Smooth muscle cell (in vitro differentiated cells): ENCODE measurements around the gene ACAP2. TPM values are rescaled to one million over a fixed set of nuclear protein-coding genes. Genes with fewer than 3 reads are reported as not detected.

Experiments used
- DNase-seq: peaks from one replicate; lab custom pipeline; 2025; ENCODE audit not compliant: unreplicated experiment; lab: John Stamatoyannopoulos, UW
- H2AFZ ChIP-seq: fragments of 200-600 bp; sonication (generic); 2 replicates; pipeline ENCODE4 v1.6.0; 2016; ENCODE audit warnings: antibody characterized with exemption, low read depth, mild to moderate bottlenecking
- H3F3A ChIP-seq: fragments of 200-600 bp; sonication (generic); 2 replicates; pipeline ENCODE4 v1.6.0; 2017; ENCODE audit warnings: antibody characterized with exemption, low read depth
- H3K27ac ChIP-seq: fragments of 200-600 bp; sonication (generic); 2 replicates; pipeline ENCODE4 v1.5.1; 2016; ENCODE audit warnings: low read depth, mild to moderate bottlenecking
- H3K27me3 ChIP-seq: fragments of 200-600 bp; sonication (generic); 2 replicates; pipeline ENCODE4 v1.6.1; 2016; ENCODE audit warnings: low read depth, mild to moderate bottlenecking
- H3K36me3 ChIP-seq: fragments of 200-600 bp; sonication (generic); 2 replicates; pipeline ENCODE4 v1.5.1; 2016; ENCODE audit warnings: low read depth
- H3K4me1 ChIP-seq: fragments of 200-600 bp; sonication (generic); 2 replicates; pipeline ENCODE4 v1.5.1; 2016; ENCODE audit warnings: low read depth
- H3K4me2 ChIP-seq: fragments of 200-600 bp; sonication (generic); 2 replicates; pipeline ENCODE4 v1.6.0; 2016; ENCODE audit warnings: mild to moderate bottlenecking
- H3K4me3 ChIP-seq: fragments of 200-600 bp; sonication (generic); 2 replicates; pipeline ENCODE4 v1.5.1; 2016; ENCODE audit warnings: mild to moderate bottlenecking
- H3K79me2 ChIP-seq: fragments of 200-600 bp; sonication (generic); 2 replicates; pipeline ENCODE4 v1.6.0; 2016; ENCODE audit warnings: low read depth, mild to moderate bottlenecking
- H3K9ac ChIP-seq: fragments of 200-600 bp; sonication (generic); 2 replicates; pipeline ENCODE4 v1.6.0; 2016; ENCODE audit warnings: low read depth
- H3K9me3 ChIP-seq: fragments of 200-600 bp; sonication (generic); replicated peaks from 2 replicates; pipeline ENCODE4 v1.5.1; 2016; ENCODE audit warnings: low read depth
- H4K20me1 ChIP-seq: fragments of 200-600 bp; sonication (generic); 2 replicates; pipeline ENCODE4 v1.6.0; 2016; ENCODE audit warnings: low read depth
- WGBS: methylation state at CpG from one replicate; pipeline ENCODE4 v1.1.7; 2016; ENCODE audit warnings: low lambda C conversion rate; 5-methylcytosine and 5-hydroxymethylcytosine counted together
- polyA plus RNA-seq: library from polyadenylated mRNA; unstranded; fragments of >200 nt; fragmentation: Nextera tagmentation; extraction: Ambion mirVana; gene quantifications from 2 replicates; pipeline ENCODE4 v1.2.1, GENCODE V29; 2016
- total RNA-seq: library from RNA; depleted of rRNA; stranded (reverse); fragments of >200 nt; gene quantifications from 2 replicates; pipeline ENCODE4 v1.2.3, GENCODE V29; 2014
- TF ChIP-seq, protein P1 (sequence below): fragments of 200-600 bp; sonication (generic); IDR thresholded peaks from 2 replicates; pipeline ENCODE4 v1.5.1; 2017; ENCODE audit warnings: borderline replicate concordance, mild to moderate bottlenecking, antibody characterized with exemption; ENCODE audit not compliant: insufficient read depth, poor library complexity, severe bottlenecking

The ACAP2 gene
- total and polyA plus RNA-seq, 2 experiments from 2014 or later: 19.8 to 41.8 TPM

DNA sequence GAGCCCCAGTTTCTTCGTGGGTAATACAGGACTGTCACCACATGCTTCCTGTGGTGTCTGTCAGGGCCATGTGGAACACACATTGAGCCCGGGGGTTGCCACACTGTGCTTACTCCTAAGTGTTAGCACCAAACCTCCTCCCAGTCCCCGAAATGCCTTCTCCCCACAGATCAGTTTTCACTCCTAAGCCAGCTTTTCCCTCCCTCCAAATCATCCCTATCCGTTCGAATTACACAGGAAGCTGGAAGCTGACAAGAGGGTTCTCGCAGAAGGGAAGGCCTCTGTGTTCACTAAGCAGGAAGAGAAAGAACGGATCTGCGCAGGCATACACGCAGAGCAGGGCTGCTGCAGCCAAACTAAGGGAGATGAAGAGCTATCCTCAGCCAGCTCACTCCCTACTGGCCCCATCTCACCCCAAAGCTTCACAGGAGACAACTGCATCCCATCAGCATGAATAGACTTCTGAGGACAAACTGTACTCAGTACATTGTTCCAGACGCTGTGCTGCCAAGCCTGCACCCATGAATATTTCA is 204.2 kb downstream of the ACAP2 start:
- H3K9ac ChIP-seq: no peak overlapping the region
- no peak overlapping the region for H3K4me2 ChIP-seq
- DNase-seq: no peak
- no peaks in the 10 kb centered on the region for H3K79me2 ChIP-seq
- no peak overlapping the region for H2AFZ ChIP-seq
- H3K36me3 ChIP-seq: no peaks in the 10 kb centered on the region
- H3F3A ChIP-seq: no peaks in the 10 kb centered on the region
- 64% methylated on average over 10 of the region's 10 CpGs for WGBS
- H3K27ac ChIP-seq: peak overlapping the region; percentile 15
- no peaks in the 10 kb centered on the region for H4K20me1 ChIP-seq
- H3K27me3 ChIP-seq: no peaks in the 10 kb centered on the region
- H3K4me1 ChIP-seq: peaks cover 6% of the 10 kb centered on the region
- H3K9me3 ChIP-seq: no peaks in the 10 kb centered on the region
- TF ChIP-seq, protein P1, sequence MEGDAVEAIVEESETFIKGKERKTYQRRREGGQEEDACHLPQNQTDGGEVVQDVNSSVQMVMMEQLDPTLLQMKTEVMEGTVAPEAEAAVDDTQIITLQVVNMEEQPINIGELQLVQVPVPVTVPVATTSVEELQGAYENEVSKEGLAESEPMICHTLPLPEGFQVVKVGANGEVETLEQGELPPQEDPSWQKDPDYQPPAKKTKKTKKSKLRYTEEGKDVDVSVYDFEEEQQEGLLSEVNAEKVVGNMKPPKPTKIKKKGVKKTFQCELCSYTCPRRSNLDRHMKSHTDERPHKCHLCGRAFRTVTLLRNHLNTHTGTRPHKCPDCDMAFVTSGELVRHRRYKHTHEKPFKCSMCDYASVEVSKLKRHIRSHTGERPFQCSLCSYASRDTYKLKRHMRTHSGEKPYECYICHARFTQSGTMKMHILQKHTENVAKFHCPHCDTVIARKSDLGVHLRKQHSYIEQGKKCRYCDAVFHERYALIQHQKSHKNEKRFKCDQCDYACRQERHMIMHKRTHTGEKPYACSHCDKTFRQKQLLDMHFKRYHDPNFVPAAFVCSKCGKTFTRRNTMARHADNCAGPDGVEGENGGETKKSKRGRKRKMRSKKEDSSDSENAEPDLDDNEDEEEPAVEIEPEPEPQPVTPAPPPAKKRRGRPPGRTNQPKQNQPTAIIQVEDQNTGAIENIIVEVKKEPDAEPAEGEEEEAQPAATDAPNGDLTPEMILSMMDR: no peak
- H3K4me3 ChIP-seq: no peak overlapping the region

DNA sequence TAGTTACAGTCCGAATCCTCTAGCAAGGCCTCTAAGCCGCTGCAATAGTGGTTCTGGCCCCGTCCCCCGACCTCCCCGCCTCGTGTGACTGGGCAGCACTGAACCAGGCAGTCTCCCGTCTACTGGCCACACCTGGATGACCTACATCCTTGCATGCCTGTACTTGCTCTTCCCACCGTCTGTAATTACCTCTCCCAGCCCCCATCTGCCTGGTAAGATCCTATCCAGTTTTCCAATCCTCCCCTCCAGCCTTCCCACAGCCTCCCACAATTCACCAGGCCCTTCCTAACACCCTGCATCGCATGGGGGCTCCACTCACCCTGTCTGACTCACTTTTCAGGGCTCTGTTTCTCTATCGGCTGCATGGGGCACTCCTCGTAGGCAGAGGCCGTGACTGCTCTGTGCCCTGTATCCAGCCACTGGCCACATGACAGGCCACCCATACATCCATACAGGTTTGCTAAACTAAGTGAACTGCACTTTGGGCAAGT is 204.7 kb downstream of the ACAP2 start:
- Histone ChIP-seq H3K9me3 (no peaks in the 10 kb centered on the region), H2AFZ (no peak overlapping the region), H3K4me3 (no peak overlapping the region), H3K4me1 (peaks cover 6% of the 10 kb centered on the region), H3K79me2 (no peaks in the 10 kb centered on the region), H3K27ac (peak overlapping the region; percentile 15), H3K36me3 (no peaks in the 10 kb centered on the region), H3F3A (no peaks in the 10 kb centered on the region), H3K9ac (no peak overlapping the region), H3K27me3 (no peaks in the 10 kb centered on the region), H4K20me1 (no peaks in the 10 kb centered on the region), H3K4me2 (no peak overlapping the region)
- DNase-seq: no peak
- TF ChIP-seq, protein P1: no peak
- 78% methylated on average over 12 of the region's 12 CpGs for WGBS

DNA sequence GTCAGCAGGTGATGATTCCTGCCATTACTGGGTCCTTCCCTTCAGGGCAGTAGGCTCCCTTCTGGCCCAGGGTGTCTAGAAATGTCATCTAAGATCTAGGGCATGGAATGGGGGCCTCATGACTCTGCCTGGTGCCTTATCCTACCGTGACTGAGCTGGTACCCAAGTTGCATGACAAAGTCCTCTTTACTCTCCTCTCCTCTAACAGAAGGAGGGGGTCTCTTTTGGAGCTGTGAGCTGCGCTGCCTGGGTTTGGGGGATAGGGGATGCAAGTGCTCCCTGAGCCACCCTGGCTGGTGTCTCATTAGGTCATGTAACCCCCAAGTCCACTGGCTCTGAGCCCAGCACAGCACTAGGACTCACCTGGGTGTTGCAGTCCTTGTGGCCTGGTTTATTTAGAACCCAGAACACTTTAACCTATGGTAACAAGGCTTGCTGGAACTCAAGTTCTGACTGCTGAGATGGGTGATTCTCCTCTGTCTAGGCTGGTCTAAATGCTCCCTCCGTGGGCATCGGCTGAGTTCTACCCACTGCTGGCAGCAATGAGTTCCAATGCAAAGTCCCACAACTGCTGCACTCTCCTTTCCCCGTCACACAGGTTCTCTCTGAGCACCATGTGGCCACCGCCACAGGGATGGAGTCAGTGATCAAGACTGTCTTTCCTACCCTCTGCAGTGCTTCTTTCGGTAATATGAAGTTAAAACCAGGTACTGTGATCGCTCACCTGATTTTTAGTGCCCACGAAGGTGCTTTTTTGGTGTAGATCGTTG is 205.8 kb downstream of the ACAP2 start:
- H3K9me3 ChIP-seq: no peaks in the 10 kb centered on the region
- TF ChIP-seq, protein P1: no peak
- H2AFZ ChIP-seq: no peak overlapping the region
- no peak overlapping the region for H3K4me3 ChIP-seq
- no peaks in the 10 kb centered on the region for H3K27me3 ChIP-seq
- DNase-seq: no peak
- no peaks in the 10 kb centered on the region for H3K79me2 ChIP-seq
- no peak overlapping the region for H3K4me2 ChIP-seq
- no peaks in the 10 kb centered on the region for H3F3A ChIP-seq
- no peak overlapping the region for H3K9ac ChIP-seq
- H3K4me1 ChIP-seq: peaks cover 6% of the 10 kb centered on the region
- H3K36me3 ChIP-seq: no peaks in the 10 kb centered on the region
- WGBS: 99% methylated on average over 10 of the region's 10 CpGs
- H3K27ac ChIP-seq: no peak overlapping the region
- H4K20me1 ChIP-seq: no peaks in the 10 kb centered on the region
